Activated CD4-positive, CD25-positive, alpha-beta regulatory T cell treated with anti-CD3 and anti-CD28 coated beads, Interleukin-2, amount 50 U/mL, for 16 hours (primary cell): ENCODE results near the gene DZIP1L.
A peak's percentile ranks its signal among the peaks of the same experiment; 100 is the strongest.

Experiments
- DNase-seq: peaks from one replicate; pipeline ENCODE4 v3.0.0-alpha.2; 2020; ENCODE audit warnings: low read depth, low spot score

The DZIP1L gene

GRCh38 chr3:138068579-138069174 lies 46.7 kb downstream of the DZIP1L start:
- peak; percentile 53 for DNase-seq

- DNase-seq = no peak
Measured at GRCh38 chr3:138068046-138068445, 47.4 kb downstream of the DZIP1L start.

- DNase-seq = no peak
Measured at GRCh38 chr3:138066972-138067371, 48.4 kb downstream of the DZIP1L start.

GRCh38 chr3:138066383-138066782 lies 49.0 kb downstream of the DZIP1L start:
- DNase-seq = no peak

- no peak for DNase-seq
Measured at GRCh38 chr3:138065949-138066348, 49.5 kb downstream of the DZIP1L start.

- no peak for DNase-seq
Measured at GRCh38 chr3:138063416-138063815, 52.0 kb downstream of the DZIP1L start.

GRCh38 chr3:138062626-138063025 lies 52.8 kb downstream of the DZIP1L start:
- DNase-seq = no peak

GRCh38 chr3:138062037-138062436 lies 53.4 kb downstream of the DZIP1L start:
- DNase-seq = no peak

- no peak for DNase-seq
Measured at GRCh38 chr3:138060792-138061191, 54.6 kb downstream of the DZIP1L start.

- DNase-seq = no peak
Measured at GRCh38 chr3:138059261-138059660, 56.1 kb downstream of the DZIP1L start.

- no peak for DNase-seq
Measured at GRCh38 chr3:138057384-138057783, 58.0 kb downstream of the DZIP1L start.

GRCh38 chr3:138054057-138054456 lies 61.4 kb downstream of the DZIP1L start:
- no peak for DNase-seq

GRCh38 chr3:138051947-138052802 lies 63.2 kb downstream of the DZIP1L start:
- no peak for DNase-seq

GRCh38 chr3:138049157-138049919 lies 66.1 kb downstream of the DZIP1L start:
- DNase-seq = no peak

- DNase-seq = no peak
Measured at GRCh38 chr3:138047596-138048158, 67.7 kb downstream of the DZIP1L start.

GRCh38 chr3:138046955-138047354 lies 68.5 kb downstream of the DZIP1L start:
- DNase-seq = no peak

GRCh38 chr3:138046085-138046484 lies 69.3 kb downstream of the DZIP1L start:
- no peak for DNase-seq

GRCh38 chr3:138043266-138044029 lies 72.0 kb downstream of the DZIP1L start:
- no peak for DNase-seq

- DNase-seq = no peak
Measured at GRCh38 chr3:138042043-138042442, 73.4 kb downstream of the DZIP1L start.

GRCh38 chr3:138038725-138039462 lies 76.5 kb downstream of the DZIP1L start:
- DNase-seq = no peak

GRCh38 chr3:138036572-138036971 lies 78.8 kb downstream of the DZIP1L start:
- DNase-seq = no peak
